GM12878 (cell line): ENCODE measurements around the gene ERC1.

Source experiments
- CEBPB ChIP-seq, 2 experiments: fragments of 150-350 bp in 1 of 2; IDR thresholded peaks; 2 replicates each; pipeline ENCODE4 v1.6.1; 2012 to 2014; ENCODE audit warnings: low read depth in 2 of 2, low read length in 2 of 2, borderline replicate concordance in 1 of 2, inconsistent platforms in 1 of 2
- CTCF ChIP-seq, 3 experiments: IDR thresholded peaks in 2 of 3; conservative IDR thresholded peaks in 1 of 3; 2 replicates each; pipeline ENCODE4 v1.5.1; 2011; ENCODE audit warnings: low read depth in 3 of 3, low read length in 3 of 3, mild to moderate bottlenecking in 3 of 3, control low read depth in 2 of 3, moderate library complexity in 2 of 3, inconsistent platforms in 1 of 3, mixed read lengths in 1 of 3; ENCODE audit not compliant: control insufficient read depth in 2 of 3, insufficient read depth in 1 of 3; ENCODE audit errors: extremely low read depth in 1 of 3
- E4F1 ChIP-seq: fragments of 450-650 bp; IDR thresholded peaks from 2 replicates; pipeline ENCODE4 v1.6.1; 2018; ENCODE audit warnings: borderline replicate concordance, mild to moderate bottlenecking; ENCODE audit not compliant: partially characterized antibody
- EED ChIP-seq: sonication (generic); IDR thresholded peaks from 2 replicates; pipeline ENCODE4 v1.6.1; 2016; ENCODE audit warnings: antibody characterized with exemption, low read depth
- GABPA ChIP-seq: IDR thresholded peaks from 2 replicates; pipeline ENCODE4 v1.6.1; 2014; ENCODE audit warnings: antibody characterized with exemption, low read depth, mild to moderate bottlenecking, inconsistent platforms
- MEF2B ChIP-seq: fragments of 450-650 bp; IDR thresholded peaks from 2 replicates; pipeline ENCODE4 v1.6.1; 2018; ENCODE audit warnings: mild to moderate bottlenecking, moderate library complexity; ENCODE audit not compliant: partially characterized antibody, poor library complexity, severe bottlenecking
- MXI1 ChIP-seq: fragments of 150-350 bp; IDR thresholded peaks from 2 replicates; pipeline ENCODE4 v1.6.1; 2011; ENCODE audit warnings: low read depth, mild to moderate bottlenecking, inconsistent platforms, low read length, improper control_type of control experiment
- MYC ChIP-seq: IDR thresholded peaks from 2 replicates; pipeline ENCODE4 v1.6.1; 2011; ENCODE audit warnings: mild to moderate bottlenecking, low read length, moderate library complexity, inconsistent platforms; ENCODE audit not compliant: insufficient read depth, insufficient replicate concordance, insufficient read length, severe bottlenecking
- RELA ChIP-seq: fragments of 450-650 bp; IDR thresholded peaks from 2 replicates; pipeline ENCODE4 v1.8.0; 2014; ENCODE audit warnings: borderline replicate concordance; ENCODE audit not compliant: partially characterized antibody
- SP1 ChIP-seq: IDR thresholded peaks from one replicate; pipeline ENCODE4 v1.6.1; 2011; ENCODE audit warnings: low read depth, low read length
- STAT1 ChIP-seq: fragments of 450-650 bp; conservative IDR thresholded peaks from 2 replicates; pipeline ENCODE4 v1.6.1; 2014; ENCODE audit warnings: antibody characterized with exemption, mild to moderate bottlenecking
- TCF3 ChIP-seq: IDR thresholded peaks from 2 replicates; pipeline ENCODE4 v1.6.1; 2012; ENCODE audit warnings: low read depth, mild to moderate bottlenecking, low read length, borderline replicate concordance; ENCODE audit not compliant: insufficient read depth

GRCh38 chr12:1503281-1503711 lies 512.3 kb downstream of the ERC1 start:
- no peak for TF ChIP-seq CTCF (IDR thresholded peaks at IDR 0.05 in 2 of 3, conservative IDR thresholded peaks at IDR 0.05 in 1 of 3; ENCODE audit: control insufficient read depth in 2 of 3, extremely low read depth in 1 of 3, insufficient read depth in 1 of 3, low read depth in 3 of 3, low read length in 3 of 3)
- TF ChIP-seq SP1: no peak
- TF ChIP-seq STAT1: no peak
- no peak for TF ChIP-seq MEF2B
- TF ChIP-seq MXI1: no peak
- TF ChIP-seq CEBPB (IDR thresholded peaks at IDR 0.05; ENCODE audit: borderline replicate concordance in 1 of 2, low read depth in 2 of 2, low read length in 2 of 2): no peak
- TF ChIP-seq TCF3: no peak
- TF ChIP-seq EED: no peak
- no peak for TF ChIP-seq RELA
- no peak for TF ChIP-seq MYC
- TF ChIP-seq E4F1: no peak
- no peak for TF ChIP-seq GABPA
